GM21529 (cell line): ENCODE data around the gene PIK3R5.
"Not testable (repeated sequence)": the region's sequence is repeated elsewhere in the genome, so short reads cannot be mapped to it uniquely, and the experiment has no call there.

Experiments
- ATAC-seq: cut with Tn5 transposase; IDR thresholded peaks from one replicate; pipeline ENCODE4 v1.9.1; 2021; ENCODE audit not compliant: unreplicated experiment

PIK3R5 gene

GRCh38 chr17:8898126-8898525 is 67.4 kb downstream of the PIK3R5 start:
- ATAC-seq: no peak

DNA sequence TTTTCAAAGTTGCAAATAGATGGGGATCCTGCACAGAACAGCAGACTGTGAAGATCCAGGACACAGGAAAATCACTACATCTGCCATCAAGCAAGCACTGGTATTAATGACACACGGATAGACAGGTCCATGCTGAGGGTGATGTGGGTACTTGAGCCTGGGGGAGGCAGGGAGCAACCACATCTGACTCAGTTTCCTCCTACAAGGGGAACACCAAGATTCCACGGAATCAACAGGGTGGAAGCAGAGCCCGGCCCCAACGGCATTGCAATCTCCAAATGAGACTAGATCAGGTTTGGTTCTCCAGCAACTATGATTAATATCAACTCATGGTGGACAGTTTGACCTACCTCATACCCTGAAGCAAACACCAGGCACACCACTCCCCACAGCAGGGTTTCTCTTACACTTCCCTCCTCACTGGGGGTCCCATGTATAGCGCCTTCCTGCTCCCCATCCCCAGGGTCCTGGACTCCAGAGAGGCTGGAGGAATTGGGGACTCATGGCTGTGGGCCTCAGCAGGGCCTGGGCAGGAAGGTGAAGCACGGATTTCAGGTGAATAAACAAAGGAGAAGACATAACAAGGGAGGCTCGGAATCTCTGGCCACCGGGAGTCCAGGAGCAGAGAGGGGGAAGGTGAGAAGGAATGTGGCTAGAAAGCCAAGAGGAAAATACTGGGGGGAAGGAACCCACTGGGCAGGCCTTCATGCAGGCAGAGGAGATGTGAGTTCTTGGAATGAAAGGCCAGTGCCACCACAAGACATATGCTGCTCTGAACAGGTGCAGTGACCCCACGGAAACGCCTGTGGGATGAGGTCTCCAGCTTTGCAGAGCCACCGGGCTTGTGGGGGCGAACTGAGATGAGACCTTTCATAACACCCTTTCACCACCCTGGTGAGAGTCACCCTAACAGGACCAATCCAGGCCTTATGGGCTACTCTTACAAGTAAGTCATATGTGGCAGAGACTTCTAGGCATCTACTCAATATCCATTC is 68.6 kb downstream of the PIK3R5 start:
- ATAC-seq: no peak

GRCh38 chr17:8896087-8896486 is 69.4 kb downstream of the PIK3R5 start:
- ATAC-seq: no peak

- ATAC-seq: no peak
Observed at GRCh38 chr17:8894673-8895578, 70.6 kb downstream of the PIK3R5 start.

DNA sequence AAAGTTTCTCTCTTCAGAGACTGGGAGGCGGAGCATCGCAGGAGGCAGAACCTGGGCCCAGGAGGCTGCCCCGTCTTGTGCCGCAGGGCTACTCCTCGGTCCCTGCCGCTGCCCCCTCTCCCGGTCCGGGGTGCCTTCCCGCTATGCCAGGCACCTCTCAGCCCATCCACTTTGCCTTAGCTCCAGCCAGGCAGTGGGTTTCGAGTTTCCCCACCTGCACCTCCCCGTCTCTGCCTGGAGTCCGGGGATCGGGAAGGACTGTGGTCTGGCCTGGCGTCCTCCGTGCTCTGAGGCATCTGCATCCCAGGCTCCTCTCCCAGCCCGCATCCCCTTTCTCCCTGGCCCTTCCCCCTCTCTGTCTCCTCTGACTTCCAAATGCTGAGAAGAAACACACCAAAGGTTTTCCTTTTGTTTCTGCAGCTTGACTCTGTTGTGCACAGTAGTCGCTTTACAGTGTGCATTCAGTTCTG is 71.3 kb downstream of the PIK3R5 start:
- ATAC-seq: no peak

DNA sequence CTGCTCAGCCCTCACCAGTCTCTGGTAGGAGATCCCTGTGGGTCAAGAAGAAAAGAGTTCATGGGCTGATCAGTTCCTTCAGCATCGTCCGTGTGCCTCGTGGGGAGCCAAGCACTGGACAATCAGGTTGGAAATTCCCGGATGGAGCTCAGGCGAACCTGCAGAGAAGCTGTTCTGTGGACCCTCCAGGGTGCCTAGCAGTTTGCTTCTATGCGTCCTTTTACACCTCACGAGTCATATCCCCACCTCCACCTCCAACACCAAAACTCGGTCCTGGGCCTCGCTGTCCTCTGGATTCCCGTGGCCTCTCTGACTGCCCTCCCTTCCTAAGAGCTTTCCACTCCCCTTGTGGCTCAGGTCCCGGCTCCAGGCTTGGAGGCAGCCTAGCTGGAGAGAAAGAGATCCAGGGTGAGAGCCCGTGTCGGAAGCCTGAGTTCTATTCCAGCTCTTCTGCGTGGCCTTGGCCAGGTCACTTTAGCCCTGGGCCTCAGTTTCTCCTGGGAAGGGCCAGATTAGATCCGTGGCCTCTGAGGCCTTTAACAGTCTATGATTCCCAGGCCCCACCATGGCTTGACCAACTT is 71.8 kb downstream of the PIK3R5 start:
- ATAC-seq: no peak

DNA sequence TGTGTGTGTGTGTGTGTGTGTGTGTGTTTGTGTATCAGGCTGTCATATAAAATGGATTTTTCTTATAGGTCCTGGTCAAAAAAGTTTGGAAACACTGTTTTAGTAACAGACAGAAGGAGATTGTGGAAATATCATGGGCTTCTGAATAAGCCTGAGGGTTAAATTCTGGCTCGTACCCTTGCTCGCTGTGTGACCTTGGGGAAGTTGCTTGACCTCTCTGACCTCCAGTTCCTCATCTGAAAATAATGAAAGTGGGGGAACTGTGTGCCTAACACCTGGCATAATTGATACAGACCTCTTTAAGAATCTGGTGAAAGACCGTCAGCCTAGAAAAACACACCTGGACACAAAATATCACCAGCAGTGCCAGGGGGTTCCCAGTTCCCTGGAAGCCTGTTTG is 72.4 kb downstream of the PIK3R5 start:
- no peak for ATAC-seq

GRCh38 chr17:8892338-8892690 is 73.2 kb downstream of the PIK3R5 start:
- ATAC-seq: no peak

DNA sequence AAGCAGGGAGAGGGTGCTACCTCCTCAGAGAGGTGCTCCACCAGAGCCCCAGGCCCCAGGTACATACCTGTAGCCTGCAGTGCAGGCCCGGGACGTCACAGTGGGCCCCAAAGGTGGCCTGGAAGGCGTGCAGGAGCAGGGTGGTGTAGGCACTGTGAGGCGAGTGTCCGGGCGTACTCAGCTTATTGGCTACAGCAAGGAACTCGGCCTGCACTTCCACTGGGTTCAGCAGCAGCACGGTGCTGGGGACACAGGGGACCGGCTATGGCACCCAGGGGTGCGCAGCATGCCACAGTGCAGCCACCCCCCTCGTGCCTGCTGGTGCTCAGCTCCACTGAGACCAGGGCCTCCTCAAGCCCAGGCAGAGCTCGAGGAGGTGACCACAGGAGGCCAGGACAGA is 74.8 kb downstream of the PIK3R5 start:
- no peak for ATAC-seq

DNA sequence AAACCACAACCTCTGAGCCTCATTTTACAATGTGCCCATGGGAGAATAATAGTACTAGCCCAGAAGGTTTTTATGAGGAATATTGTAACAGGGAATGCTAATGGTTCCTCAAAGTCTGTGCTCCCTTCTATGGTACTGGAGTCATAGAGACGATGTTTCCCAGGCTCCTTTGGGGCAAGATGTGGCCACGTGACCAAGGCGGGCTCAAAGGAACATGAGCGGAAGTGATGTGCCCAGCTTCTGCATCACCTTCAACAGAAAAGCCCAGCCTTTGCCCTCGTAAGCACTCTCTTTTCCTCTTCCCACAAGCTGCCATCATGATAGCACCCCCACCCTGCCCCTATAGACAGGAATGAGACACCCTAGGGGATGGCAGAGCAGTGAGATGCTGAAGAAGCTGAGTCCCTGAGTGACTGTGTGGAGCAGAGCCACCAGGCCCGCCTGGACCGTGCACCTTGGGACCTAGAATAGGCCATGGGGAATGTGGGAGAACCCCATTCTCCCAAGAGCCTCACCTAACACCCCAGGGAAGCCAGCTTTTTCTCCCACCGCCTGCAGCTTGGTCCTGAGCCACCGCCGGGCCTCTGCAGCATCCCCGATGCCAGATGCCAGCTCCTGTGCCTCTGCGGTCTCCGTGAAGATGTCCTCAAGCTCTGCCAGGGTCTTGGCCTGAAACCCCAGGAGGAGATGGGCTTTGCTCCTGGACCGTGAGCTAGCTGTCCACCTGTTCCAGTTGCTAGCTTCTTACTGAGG is 75.9 kb downstream of the PIK3R5 start:
- no peak for ATAC-seq

DNA sequence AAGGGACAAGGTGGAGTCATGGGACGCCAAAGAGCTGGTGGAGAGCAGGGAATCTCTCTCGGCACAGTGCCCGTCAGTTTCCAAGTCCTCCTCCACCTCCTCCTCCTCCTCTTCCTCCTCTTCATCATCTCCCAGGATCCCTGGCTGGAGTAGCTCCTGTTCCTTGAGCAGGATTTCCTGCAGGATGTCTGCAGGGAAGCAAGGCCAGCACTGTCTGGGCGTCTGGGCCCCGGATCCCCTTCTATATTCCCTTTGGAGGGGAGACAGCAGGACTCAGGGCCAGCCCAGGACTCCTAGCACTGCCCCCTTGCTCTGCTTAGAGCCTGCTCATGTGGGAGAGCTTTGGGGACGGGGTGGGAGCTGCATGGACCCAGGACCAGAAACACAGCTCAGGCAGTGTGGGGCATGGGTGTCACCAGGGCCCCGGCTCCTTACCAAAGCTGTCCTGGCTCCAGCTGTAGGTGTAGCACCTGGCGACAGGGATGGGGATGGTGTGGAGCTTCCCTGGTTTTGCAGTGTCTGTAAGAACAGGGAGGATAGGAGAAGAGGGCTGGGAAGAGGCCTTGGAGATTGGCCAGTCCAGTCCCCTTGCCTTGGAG is 76.7 kb downstream of the PIK3R5 start:
- ATAC-seq: no peak

GRCh38 chr17:8887834-8888703 is 77.4 kb downstream of the PIK3R5 start:
- ATAC-seq: no peak

DNA sequence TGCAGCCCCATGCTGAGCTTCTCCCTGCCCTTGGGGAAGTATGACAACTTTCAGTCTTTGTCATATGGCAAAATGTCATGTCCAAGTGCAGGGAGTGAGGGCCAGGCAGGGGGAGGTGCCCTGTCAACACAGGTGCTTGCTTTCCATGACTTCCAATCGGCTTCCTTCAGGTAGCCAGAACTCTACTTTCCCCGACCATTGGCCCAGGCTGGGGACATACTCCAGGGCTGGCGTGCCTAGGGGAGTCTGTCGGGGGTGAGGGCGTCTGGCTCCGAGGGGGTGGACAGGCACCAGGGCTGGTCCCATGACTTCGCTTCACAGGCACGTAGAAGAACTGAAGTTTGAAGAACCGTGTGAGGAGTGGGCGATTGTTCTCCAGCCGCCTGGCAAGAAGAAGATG is 78.2 kb downstream of the PIK3R5 start:
- no peak for ATAC-seq

DNA sequence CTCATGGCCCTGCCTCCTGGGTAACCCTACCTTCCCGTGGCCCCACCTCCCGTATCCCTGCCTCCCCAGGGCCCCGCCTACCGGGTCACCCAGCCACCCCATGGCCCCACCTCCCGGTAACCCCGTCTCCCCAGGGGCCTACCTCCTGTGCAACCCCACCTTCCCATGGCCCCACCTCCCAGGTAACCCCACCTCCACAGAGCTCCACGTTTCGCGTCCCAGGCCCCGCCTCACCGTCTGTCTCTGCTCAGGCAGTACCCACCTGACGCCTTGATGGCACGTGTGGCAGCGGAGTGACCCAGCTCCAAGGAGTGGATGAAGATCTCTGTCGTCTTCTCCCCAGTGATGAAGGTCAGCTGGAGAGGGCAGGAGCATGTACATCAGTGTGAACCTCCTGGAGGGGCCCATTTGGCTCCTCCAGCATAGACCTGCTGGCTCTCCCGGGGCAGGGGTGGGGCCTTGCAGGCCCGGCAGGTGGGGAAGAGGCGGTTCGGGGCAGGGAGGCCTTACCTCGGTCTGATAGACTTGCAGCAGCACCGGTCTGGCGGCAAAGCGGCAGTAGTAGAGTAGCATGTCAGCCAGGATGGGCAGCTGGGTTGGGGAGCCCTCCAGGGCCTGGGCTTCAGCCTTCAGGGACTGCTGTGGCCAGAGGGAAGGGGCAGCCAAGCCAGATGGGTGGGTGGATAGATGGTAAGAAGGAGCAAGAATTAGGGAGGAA is 79.4 kb downstream of the PIK3R5 start:
- ATAC-seq: no peak

- ATAC-seq: not testable (repeated sequence)
Observed at GRCh38 chr17:8885163-8885966, 80.1 kb downstream of the PIK3R5 start.

- ATAC-seq: no peak
Observed at GRCh38 chr17:8884336-8884990, 81.0 kb downstream of the PIK3R5 start.

- ATAC-seq: no peak
Observed at GRCh38 chr17:8883353-8883752, 82.2 kb downstream of the PIK3R5 start.
